ENCODE results near the gene RERE. TPM values are rescaled to one million over a fixed set of nuclear protein-coding genes. Genes with fewer than 3 reads are reported as not detected.

The RERE gene
- 9.8 and 38.6 TPM in 2 replicates for total RNA-seq (2014; rRNA removed; shearing (Covaris generic); ENCODE audit: low replicate concordance)

DNA sequence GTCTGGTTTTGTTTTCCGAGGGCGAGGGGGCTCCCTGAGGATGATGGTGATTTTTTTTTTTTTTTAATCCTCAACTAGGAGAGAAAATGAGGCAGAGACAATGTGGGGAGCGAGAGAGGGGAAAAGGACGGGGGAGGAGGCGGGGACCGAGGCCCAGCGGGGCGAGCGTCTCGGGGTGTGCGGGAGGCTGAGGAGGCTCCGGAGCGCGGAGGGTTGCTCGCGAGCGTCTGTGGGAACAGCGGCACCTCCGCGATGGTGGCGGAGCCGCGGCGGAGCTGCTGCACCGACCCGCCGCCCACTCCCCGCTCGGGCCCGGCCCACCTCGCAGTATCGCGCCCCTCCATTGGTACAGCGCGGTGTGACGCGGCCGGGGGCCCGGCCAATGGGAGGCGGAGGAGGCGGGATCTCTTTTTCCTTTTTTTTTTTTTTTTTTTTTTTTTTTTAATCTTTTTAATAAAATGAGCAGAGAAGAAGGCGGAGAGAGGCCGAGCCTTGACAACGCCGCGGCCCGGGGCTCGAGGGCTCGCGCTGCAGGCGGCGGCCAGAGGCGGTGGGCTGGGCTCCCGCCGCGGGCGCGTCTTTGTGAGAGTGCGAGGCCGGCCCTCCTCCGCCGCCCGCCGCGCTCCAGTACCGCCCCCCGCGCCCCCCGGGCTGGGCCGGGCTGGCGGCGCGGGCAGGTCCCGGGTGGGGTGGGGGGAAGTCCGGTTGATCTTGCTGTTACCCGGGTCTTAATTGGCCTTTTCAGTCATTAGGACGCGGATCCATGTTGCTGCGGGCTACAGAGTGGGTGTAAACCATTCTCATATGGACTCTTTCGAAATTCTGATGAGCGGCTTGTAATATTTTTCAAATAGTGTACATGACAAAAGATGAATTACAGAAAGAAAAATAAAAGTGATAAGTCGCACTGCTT is at the start of gene RERE:
TSS of gene RERE (minus strand) at position 229 of the 913 bp plus-strand sequence.
- peak; percentile 94 for DNase-seq (ENCODE audit: low read depth)
- in situ Hi-C loops (cut with HindIII; ENCODE audit: low pct_unique_long_range_greater_than_20kb, low sequenced_read_pairs): no loop called here

DNA sequence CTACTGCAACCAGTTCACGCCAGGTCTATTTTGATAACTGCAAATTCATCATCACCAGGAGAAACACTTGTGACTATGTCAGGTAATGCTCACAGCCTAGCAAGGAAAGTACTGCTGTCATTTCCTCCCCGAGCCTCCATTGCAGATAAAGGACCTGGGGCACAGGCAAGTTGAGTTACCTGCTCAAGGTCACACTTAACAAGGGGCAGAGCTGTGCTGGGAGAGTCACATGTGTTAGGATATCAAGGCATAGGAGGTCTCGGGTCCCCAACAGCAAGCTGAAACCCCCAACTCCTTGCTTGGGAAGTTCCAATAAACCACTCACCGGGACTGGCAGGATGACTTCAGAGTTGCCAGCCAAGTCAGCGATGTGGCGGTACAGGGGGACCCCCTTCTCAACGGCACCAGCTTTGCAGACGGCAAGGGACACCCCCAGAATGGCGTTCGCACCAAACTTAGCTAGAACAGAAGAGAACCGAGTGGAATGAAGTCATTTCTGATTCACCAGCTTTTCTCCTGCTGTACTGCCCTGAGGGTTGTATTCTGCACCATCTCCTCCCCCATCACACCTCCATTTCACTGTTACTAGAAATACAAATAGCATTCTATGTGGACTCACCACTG is 49.5 kb upstream of the RERE start:
- in situ Hi-C loops (cut with HindIII; ENCODE audit: low pct_unique_long_range_greater_than_20kb, low sequenced_read_pairs): no loop called here
- no peak for DNase-seq (ENCODE audit: low read depth)

GRCh38 chr1:8866173-8866791 is 48.8 kb upstream of the RERE start:
- no peak for DNase-seq (ENCODE audit: low read depth)
- in situ Hi-C loops (cut with HindIII; ENCODE audit: low pct_unique_long_range_greater_than_20kb, low sequenced_read_pairs): no loop called here

DNA sequence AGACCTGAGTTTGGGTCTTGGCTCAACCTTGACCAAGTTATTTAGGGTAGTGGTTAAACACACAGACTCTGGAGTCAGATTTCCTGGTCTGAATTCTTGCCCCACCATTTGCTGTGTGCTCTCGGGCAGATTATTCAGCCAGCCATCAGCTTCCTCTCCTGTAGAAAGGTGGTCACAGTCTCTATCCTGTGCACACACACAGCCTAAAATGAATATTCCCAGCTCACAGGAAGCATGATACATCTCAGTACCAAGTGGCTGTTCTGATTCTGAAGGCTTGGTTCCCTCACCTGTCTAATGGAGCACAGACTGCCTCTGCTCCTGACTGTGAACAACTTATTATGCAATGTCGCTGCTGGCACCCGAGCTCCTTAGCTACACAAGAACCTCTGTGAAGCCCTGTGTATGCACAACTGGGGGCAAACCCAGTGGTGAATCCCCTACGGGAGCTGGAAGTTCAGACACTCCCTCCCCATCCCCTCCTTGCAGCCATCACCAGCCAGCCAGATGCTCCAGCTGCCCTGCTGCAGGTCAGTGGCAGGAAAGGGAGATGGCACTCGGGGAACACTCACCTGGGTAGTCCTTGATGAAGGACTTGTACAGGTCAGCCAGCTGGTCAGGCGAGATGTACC is 47.4 kb upstream of the RERE start:
- no peak for DNase-seq (ENCODE audit: low read depth)
- in situ Hi-C loops (cut with HindIII; ENCODE audit: low pct_unique_long_range_greater_than_20kb, low sequenced_read_pairs): no loop called here

DNA sequence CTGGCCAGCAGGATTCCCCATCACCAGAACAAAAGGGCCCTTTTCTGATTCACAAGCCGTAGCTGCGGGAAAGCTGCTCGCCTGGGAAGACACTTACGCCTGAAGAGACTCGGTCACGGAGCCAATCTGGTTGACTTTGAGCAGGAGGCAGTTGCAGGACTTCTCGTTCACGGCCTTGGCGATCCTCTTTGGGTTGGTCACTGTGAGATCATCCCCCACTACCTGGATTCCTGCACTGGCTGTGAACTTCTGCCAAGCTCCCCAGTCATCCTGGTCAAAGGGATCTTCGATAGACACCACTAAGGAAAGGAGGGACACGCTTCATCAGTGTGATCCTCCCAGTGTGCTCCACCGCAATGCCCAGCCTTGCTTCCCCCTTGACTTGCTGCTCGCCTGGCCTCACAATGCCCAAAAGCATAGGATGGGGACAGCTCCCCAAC is 46.4 kb upstream of the RERE start:
- in situ Hi-C loops (cut with HindIII; ENCODE audit: low pct_unique_long_range_greater_than_20kb, low sequenced_read_pairs): no loop called here
- DNase-seq (ENCODE audit: low read depth): no peak

- in situ Hi-C loops (cut with HindIII; ENCODE audit: low pct_unique_long_range_greater_than_20kb, low sequenced_read_pairs): no loop called here
- DNase-seq (ENCODE audit: low read depth): no peak
Measured at GRCh38 chr1:8863138-8863537, 45.7 kb upstream of the RERE start.

- in situ Hi-C loops (cut with HindIII; ENCODE audit: low pct_unique_long_range_greater_than_20kb, low sequenced_read_pairs): no loop called here
- DNase-seq (ENCODE audit: low read depth): peak; percentile 38
Measured at GRCh38 chr1:8862528-8862927, 45.1 kb upstream of the RERE start.

DNA sequence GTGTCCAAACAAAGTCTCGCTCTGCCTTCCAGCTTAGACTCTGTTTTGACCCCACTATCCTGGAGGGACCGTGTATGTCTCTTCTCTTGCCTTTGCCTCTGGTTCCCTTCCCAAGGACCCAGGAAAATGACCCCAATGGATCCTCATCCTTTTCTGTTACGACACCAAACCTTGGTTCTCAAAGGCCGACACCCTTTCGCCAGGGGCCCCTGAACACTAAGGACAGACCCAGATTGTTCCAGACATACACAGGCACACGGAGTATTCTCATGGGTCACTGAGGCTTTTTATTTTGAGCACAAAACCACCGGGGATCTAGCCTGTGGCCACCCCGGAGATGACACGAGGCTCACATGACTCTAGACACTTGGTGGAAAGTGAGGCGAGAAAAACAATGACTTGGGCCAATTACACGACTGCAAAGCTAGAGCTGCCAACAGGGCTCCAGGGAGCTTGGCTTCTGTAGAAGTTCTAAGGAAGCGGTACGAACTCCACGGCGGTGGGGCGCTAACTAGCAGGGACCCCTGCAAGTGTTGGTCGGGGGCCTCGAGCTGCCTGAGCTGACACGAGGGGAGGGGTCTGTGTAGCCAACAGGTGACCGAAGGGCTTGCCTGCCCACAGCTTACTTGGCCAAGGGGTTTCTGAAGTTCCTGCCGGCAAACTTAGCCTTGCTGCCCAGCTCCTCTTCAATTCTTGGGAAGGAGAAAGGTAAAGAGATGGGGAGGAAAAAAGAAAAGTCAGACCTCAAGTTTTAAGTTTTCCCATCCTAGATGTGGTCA is 43.5 kb upstream of the RERE start:
- no peak for DNase-seq (ENCODE audit: low read depth)
- in situ Hi-C loops (cut with HindIII; ENCODE audit: low pct_unique_long_range_greater_than_20kb, low sequenced_read_pairs): no loop called here

DNA sequence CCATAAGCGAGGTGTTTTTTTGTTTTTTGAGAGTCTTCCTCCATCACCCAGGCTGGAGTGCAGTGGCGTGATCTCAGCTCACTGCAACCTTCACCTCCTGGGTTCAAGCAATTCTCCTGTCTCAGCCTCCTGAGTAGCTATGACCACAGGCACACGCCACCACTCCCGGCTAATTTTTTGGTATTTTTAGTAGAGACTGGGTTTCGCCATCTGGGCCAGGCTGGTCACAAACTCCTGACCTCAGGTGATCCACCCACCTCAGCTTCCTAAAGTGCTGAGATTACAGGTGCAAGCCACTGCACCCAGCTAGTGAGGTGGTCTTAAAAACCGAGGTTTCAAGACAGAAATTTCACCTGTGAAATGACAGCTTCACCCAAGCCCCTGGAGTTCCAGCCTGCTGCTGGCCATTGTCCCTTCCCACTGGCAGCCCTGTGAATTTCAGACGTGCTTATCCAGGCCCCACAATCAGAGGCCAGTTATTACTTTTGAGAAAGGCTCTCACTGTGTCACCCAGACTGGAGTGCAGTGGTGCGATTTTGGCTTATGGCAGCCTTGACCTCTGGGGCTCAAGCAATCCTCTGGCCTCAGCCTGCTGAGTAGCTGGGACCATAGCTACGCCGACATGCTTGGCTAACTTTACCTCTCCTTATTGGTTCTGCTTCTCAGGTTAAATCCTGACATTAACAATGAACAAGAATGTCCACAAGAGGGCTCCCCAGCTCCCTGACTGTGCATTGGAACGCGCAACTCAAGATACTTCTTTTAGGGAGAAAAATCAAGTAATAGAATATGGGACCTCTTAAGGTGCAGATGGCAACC is 41.7 kb upstream of the RERE start:
- DNase-seq (ENCODE audit: low read depth): peak; percentile 83
- in situ Hi-C loops (cut with HindIII; ENCODE audit: low pct_unique_long_range_greater_than_20kb, low sequenced_read_pairs): no loop called here

GRCh38 chr1:8858112-8858668 is 40.8 kb upstream of the RERE start:
- peak; percentile 48 for DNase-seq (ENCODE audit: low read depth)
- in situ Hi-C loops (cut with HindIII; ENCODE audit: low pct_unique_long_range_greater_than_20kb, low sequenced_read_pairs): no loop called here

- in situ Hi-C loops (cut with HindIII; ENCODE audit: low pct_unique_long_range_greater_than_20kb, low sequenced_read_pairs): no loop called here
- no peak for DNase-seq (ENCODE audit: low read depth)
Measured at GRCh38 chr1:8856689-8857412, 39.4 kb upstream of the RERE start.

DNA sequence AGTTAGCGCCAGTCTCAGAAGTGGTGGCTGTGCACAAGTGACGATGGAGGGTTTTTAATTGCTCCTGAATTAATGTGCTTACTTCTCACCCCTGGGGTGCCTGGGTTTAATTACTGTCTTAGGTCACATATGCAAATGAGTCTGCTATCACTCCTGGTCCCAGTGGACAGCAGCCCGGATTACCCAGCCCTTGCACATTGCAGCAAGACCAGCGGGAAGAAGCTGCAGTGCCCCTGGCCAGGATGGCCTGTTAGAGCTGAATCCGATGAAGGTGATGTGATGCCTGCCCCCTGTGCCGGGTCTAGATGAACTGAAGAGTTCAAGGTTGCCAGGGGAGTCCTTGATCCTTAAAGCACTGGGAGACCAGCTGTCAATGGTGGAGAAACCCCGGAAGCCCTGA is 36.8 kb upstream of the RERE start:
- DNase-seq (ENCODE audit: low read depth): no peak
- in situ Hi-C loops (cut with HindIII; ENCODE audit: low pct_unique_long_range_greater_than_20kb, low sequenced_read_pairs): no loop called here

DNA sequence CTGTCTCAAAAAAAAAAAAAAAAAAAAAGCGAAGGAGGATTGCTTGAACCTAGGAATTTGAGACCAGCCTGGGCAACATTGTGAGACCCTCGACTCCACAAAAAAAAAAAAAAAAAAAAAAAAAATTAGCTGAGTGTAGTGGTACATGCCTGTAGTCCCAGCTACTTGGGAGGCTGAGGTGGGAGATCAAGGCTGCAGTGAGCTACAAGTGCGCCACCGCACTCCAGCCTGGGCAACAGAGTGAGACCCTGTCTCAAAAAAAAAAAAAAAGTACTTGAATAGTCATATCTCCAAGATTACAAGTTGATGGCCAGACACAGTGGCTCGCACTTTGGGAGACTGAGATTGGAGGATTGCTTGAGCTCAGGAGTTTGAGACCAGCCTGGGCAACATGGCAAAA is 33.6 kb upstream of the RERE start:
- in situ Hi-C loops (cut with HindIII; ENCODE audit: low pct_unique_long_range_greater_than_20kb, low sequenced_read_pairs): no loop called here

DNA sequence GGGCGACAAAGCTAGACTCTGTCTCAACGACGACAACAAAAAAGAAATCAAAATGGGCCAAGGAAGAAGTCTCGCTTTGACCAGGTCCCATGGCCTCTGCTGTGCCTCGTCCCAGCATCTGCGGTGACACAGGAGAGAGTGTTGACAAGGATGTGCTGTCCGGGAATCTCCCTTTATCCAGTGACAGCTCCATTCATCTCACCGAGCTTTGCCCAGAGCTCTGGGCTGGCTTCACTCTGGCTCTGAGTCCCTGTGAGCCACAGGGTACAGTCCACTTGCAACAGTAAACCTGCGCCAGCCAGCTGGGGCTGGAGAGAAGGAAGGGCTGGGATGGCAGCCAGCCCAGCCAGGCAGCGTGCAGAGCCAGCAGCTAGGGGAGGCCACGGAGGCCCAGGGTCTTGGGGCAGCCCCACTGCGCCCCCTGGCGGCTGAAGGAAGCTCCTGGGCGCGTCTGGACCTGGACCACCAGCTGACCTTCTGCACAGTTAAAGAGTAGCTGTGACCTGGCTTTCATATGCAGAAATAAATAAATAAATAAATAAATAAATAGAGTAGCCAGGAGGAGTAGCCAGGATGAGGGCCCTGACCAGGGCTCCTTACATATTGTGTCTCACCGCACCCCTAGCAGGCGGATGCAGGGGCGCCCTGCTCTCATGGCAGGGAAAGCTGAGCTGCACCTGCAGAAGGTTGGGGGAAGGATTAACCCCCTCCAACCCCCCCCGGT is 31.4 kb upstream of the RERE start:
- in situ Hi-C loops (cut with HindIII; ENCODE audit: low pct_unique_long_range_greater_than_20kb, low sequenced_read_pairs): no loop called here
- DNase-seq (ENCODE audit: low read depth): peak; percentile 87

More for the DNA sequence above, 33.6 kb upstream of the RERE start:
- no peak for DNase-seq (ENCODE audit: low read depth)

GRCh38 chr1:8847990-8848389 is 30.6 kb upstream of the RERE start:
- DNase-seq (ENCODE audit: low read depth): no peak
- in situ Hi-C loops (cut with HindIII; ENCODE audit: low pct_unique_long_range_greater_than_20kb, low sequenced_read_pairs): no loop called here

GRCh38 chr1:8846263-8846662 is 28.8 kb upstream of the RERE start:
- in situ Hi-C loops (cut with HindIII; ENCODE audit: low pct_unique_long_range_greater_than_20kb, low sequenced_read_pairs): no loop called here
- DNase-seq (ENCODE audit: low read depth): no peak

All from Caki2 (cell line).